OCI-LY1 (cell line): ENCODE results near the gene S1PR1.

Experiments used
- CTCF ChIP-seq: fragments of 200-600 bp; sonication (generic), shearing (Covaris generic); IDR thresholded peaks from 2 replicates; pipeline ENCODE4 v1.5.1; 2017; ENCODE audit warnings: mild to moderate bottlenecking, antibody characterized with exemption, low read length, moderate library complexity, mixed read lengths
- EZH2 ChIP-seq: fragments of 200-600 bp; sonication (generic), shearing (Covaris generic); IDR thresholded peaks from 2 replicates; pipeline ENCODE4 v1.8.0; 2017; ENCODE audit warnings: borderline replicate concordance, mixed run types, mild to moderate bottlenecking, antibody characterized with exemption, low read length, moderate library complexity, mixed read lengths

GRCh38 chr1:101251504-101251903 is 14.7 kb downstream of the S1PR1 start:
- TF ChIP-seq CTCF = no peak
- TF ChIP-seq EZH2 = no peak
